Trophoblast cell (in vitro differentiated cells and primary cell): ENCODE measurements around the gene CRX.
A peak's percentile ranks its signal among the peaks of the same experiment; 100 is the strongest.

Experiments
- DNase-seq, 2 donors: peaks; one replicate each; pipeline ENCODE4 v3.0.0-alpha.2; 2016
- H2AFZ ChIP-seq: 2 replicates; pipeline ENCODE4 v1.6.1; 2013; ENCODE audit warnings: low read length, moderate library complexity, mild to moderate bottlenecking; ENCODE audit not compliant: insufficient read depth, poor library complexity
- H2AK5ac ChIP-seq: 2 replicates; pipeline ENCODE4 v1.6.1; 2013; ENCODE audit warnings: mild to moderate bottlenecking, low read length
- H2BK120ac ChIP-seq: 2 replicates; pipeline ENCODE4 v1.6.1; 2013; ENCODE audit warnings: low read length, mild to moderate bottlenecking, moderate library complexity; ENCODE audit not compliant: insufficient read depth, poor library complexity
- H2BK12ac ChIP-seq: 2 replicates; pipeline ENCODE4 v1.6.1; 2013; ENCODE audit warnings: mild to moderate bottlenecking, low read length, moderate library complexity
- H2BK5ac ChIP-seq: 2 replicates; pipeline ENCODE4 v1.6.1; 2013; ENCODE audit warnings: low read length, low read depth, moderate library complexity, mild to moderate bottlenecking; ENCODE audit not compliant: poor library complexity
- H3K14ac ChIP-seq: 2 replicates; pipeline ENCODE4 v1.6.1; 2013; ENCODE audit warnings: mild to moderate bottlenecking, low read length
- H3K18ac ChIP-seq: 2 replicates; pipeline ENCODE4 v1.6.1; 2013; ENCODE audit warnings: mild to moderate bottlenecking, low read length
- H3K23ac ChIP-seq: 2 replicates; pipeline ENCODE4 v1.6.1; 2013; ENCODE audit warnings: low read length
- H3K27ac ChIP-seq: 2 replicates; pipeline ENCODE4 v1.5.1; 2013; ENCODE audit warnings: low read depth, mild to moderate bottlenecking, inconsistent platforms, low read length, moderate library complexity
- H3K27me3 ChIP-seq: 2 replicates; pipeline ENCODE4 v1.6.1; 2013; ENCODE audit warnings: inconsistent platforms, mild to moderate bottlenecking, low read length, moderate library complexity; ENCODE audit not compliant: insufficient read depth
- H3K36me3 ChIP-seq, 2 experiments: 1 replicate in 1 of 2; 2 replicates in 1 of 2; pipeline ENCODE4 v1.6.1; 2013; ENCODE audit warnings: low read length in 2 of 2, mild to moderate bottlenecking in 2 of 2, moderate library complexity in 1 of 2; ENCODE audit not compliant: insufficient read depth in 2 of 2, control insufficient read depth in 1 of 2
- H3K4ac ChIP-seq: 2 replicates; pipeline ENCODE4 v1.6.1; 2013; ENCODE audit warnings: low read depth, mild to moderate bottlenecking, low read length, moderate library complexity
- H3K4me1 ChIP-seq, 2 experiments: 1 replicate in 1 of 2; 2 replicates in 1 of 2; pipeline ENCODE4 v1.6.1; 2013; ENCODE audit warnings: low read length in 2 of 2, mild to moderate bottlenecking in 2 of 2, moderate library complexity in 1 of 2; ENCODE audit not compliant: insufficient read depth in 2 of 2, control insufficient read depth in 1 of 2
- H3K4me2 ChIP-seq: 2 replicates; pipeline ENCODE4 v1.6.1; 2013; ENCODE audit warnings: inconsistent platforms, mild to moderate bottlenecking, low read length, moderate library complexity
- H3K4me3 ChIP-seq: 2 replicates; pipeline ENCODE4 v1.5.1; 2013; ENCODE audit warnings: mild to moderate bottlenecking, low read depth, low read length, inconsistent platforms
- H3K79me1 ChIP-seq: one replicate; pipeline ENCODE4 v1.6.1; 2013; ENCODE audit warnings: low read length
- H3K79me2 ChIP-seq: 2 replicates; pipeline ENCODE4 v1.6.1; 2013; ENCODE audit warnings: low read length, mild to moderate bottlenecking; ENCODE audit not compliant: control insufficient read depth, insufficient read depth, poor library complexity
- H3K9ac ChIP-seq: 2 replicates; pipeline ENCODE4 v1.6.1; 2013; ENCODE audit warnings: mild to moderate bottlenecking, low read length
- H3K9me3 ChIP-seq: 2 replicates; pipeline ENCODE4 v1.6.1; 2013; ENCODE audit warnings: low read depth, mild to moderate bottlenecking, control low read depth, inconsistent platforms, low read length; ENCODE audit not compliant: insufficient read depth
- H4K12ac ChIP-seq: 2 replicates; pipeline ENCODE4 v1.6.1; 2013; ENCODE audit warnings: low read depth, mild to moderate bottlenecking, low read length, moderate library complexity
- H4K8ac ChIP-seq: 2 replicates; pipeline ENCODE4 v1.6.1; 2013; ENCODE audit warnings: low read depth, mild to moderate bottlenecking, low read length, moderate library complexity
- H4K91ac ChIP-seq: one replicate; pipeline ENCODE4 v1.6.1; 2013; ENCODE audit warnings: low read depth, mild to moderate bottlenecking, low read length, moderate library complexity
- WGBS: extraction: QIAGEN DNeasy Blood & Tissue Kit; methylation state at CpG from one replicate; pipeline ENCODE4 v1.1.7; 2013; ENCODE audit warnings: missing lambda C conversion rate; ENCODE audit not compliant: insufficient read length, insufficient coverage; ENCODE audit errors: extremely low coverage; 5-methylcytosine and 5-hydroxymethylcytosine counted together

The CRX gene

GRCh38 chr19:47885067-47885463 lies 63.3 kb downstream of the CRX start:
- no peak overlapping the region for H3K14ac ChIP-seq
- H4K91ac ChIP-seq, result no peak overlapping the region
- no peak overlapping the region for H3K4ac ChIP-seq
- no peak for DNase-seq
- H2AK5ac ChIP-seq, result no peak overlapping the region
- H3K9me3 ChIP-seq, result no peaks in the 10 kb centered on the region
- no peak overlapping the region for H3K27ac ChIP-seq
- H2AFZ ChIP-seq, result no peak overlapping the region
- no peak overlapping the region for H3K4me2 ChIP-seq
- H4K12ac ChIP-seq, result no peak overlapping the region
- no peak overlapping the region for H3K18ac ChIP-seq
- H3K9ac ChIP-seq, result no peak overlapping the region
- no peaks in the 10 kb centered on the region for H3K79me2 ChIP-seq
- H3K4me1 ChIP-seq, result no peaks in the 10 kb centered on the region
- H3K23ac ChIP-seq, result no peak overlapping the region
- H2BK120ac ChIP-seq, result no peak overlapping the region
- no peak overlapping the region for H2BK5ac ChIP-seq
- no peaks in the 10 kb centered on the region for H3K79me1 ChIP-seq
- no CpG with 5 or more reads among the region's 5 CpGs for whole genome bisulfite sequencing
- H3K27me3 ChIP-seq, result no peaks in the 10 kb centered on the region
- H3K4me3 ChIP-seq, result no peak overlapping the region
- H4K8ac ChIP-seq, result no peak overlapping the region
- no peaks in the 10 kb centered on the region for H3K36me3 ChIP-seq
- no peak overlapping the region for H2BK12ac ChIP-seq

- H3K4me1 ChIP-seq, result peaks cover 0 to 2% of the 10 kb centered on the region in 2 experiments
- no peaks in the 10 kb centered on the region for H3K79me2 ChIP-seq
- no peak within 1 kb of the TSS for H3K4me3 ChIP-seq
- no peaks in the 10 kb centered on the region for H3K79me1 ChIP-seq
- DNase-seq, result no peak
- H3K18ac ChIP-seq, result no peak within 1 kb of the TSS
- no peak within 1 kb of the TSS for H2AFZ ChIP-seq
- H2BK120ac ChIP-seq, result no peak within 1 kb of the TSS
- WGBS, result no CpG with 5 or more reads among the region's 12 CpGs
- no peak within 1 kb of the TSS for H3K27ac ChIP-seq
- H3K36me3 ChIP-seq, result no peaks in the 10 kb centered on the region
- H3K4ac ChIP-seq, result no peak within 1 kb of the TSS
- no peak within 1 kb of the TSS for H3K9ac ChIP-seq
- H3K14ac ChIP-seq, result no peak within 1 kb of the TSS
- no peak within 1 kb of the TSS for H4K91ac ChIP-seq
- H2BK5ac ChIP-seq, result no peak within 1 kb of the TSS
- H4K8ac ChIP-seq, result no peak within 1 kb of the TSS
- no peak within 1 kb of the TSS for H3K4me2 ChIP-seq
- H4K12ac ChIP-seq, result no peak within 1 kb of the TSS
- H3K23ac ChIP-seq, result no peak within 1 kb of the TSS
- no peak within 1 kb of the TSS for H2BK12ac ChIP-seq
- H3K9me3 ChIP-seq, result no peaks in the 10 kb centered on the region
- H3K27me3 ChIP-seq, result no peaks in the 10 kb centered on the region
- no peak within 1 kb of the TSS for H2AK5ac ChIP-seq
These were observed 64.3 kb downstream of the CRX start, which contains the start of gene SULT2A1 for GRCh38 chr19:47886010-47886559. Gene SULT2A1 (minus strand): TSS chr19:47886315. CDS start chr19:47886257, 58 bp downstream.

- H2BK120ac ChIP-seq, result peak overlapping the region; percentile 64
- WGBS, result no CpG with 5 or more reads among the region's 7 CpGs
- no peak overlapping the region for H2AK5ac ChIP-seq
- no peaks in the 10 kb centered on the region for H3K9me3 ChIP-seq
- H4K91ac ChIP-seq, result peak overlapping the region; percentile 75
- peaks cover 4 to 10% of the 10 kb centered on the region in 2 experiments for H3K4me1 ChIP-seq
- H3K18ac ChIP-seq, result no peak overlapping the region
- H3K23ac ChIP-seq, result no peak overlapping the region
- H3K79me1 ChIP-seq, result peaks cover 11% of the 10 kb centered on the region
- H2BK12ac ChIP-seq, result no peak overlapping the region
- no peak overlapping the region for H2AFZ ChIP-seq
- no peak overlapping the region for H3K4me2 ChIP-seq
- DNase-seq, result no peak
- H3K36me3 ChIP-seq, result no peaks in the 10 kb centered on the region
- no peak overlapping the region for H3K9ac ChIP-seq
- no peak overlapping the region for H4K12ac ChIP-seq
- H3K4ac ChIP-seq, result no peak overlapping the region
- H3K14ac ChIP-seq, result no peak overlapping the region
- H3K27ac ChIP-seq, result peak overlapping the region; percentile 91
- H3K27me3 ChIP-seq, result no peaks in the 10 kb centered on the region
- no peaks in the 10 kb centered on the region for H3K79me2 ChIP-seq
- H2BK5ac ChIP-seq, result peak overlapping the region; percentile 87
- H4K8ac ChIP-seq, result no peak overlapping the region
- H3K4me3 ChIP-seq, result no peak overlapping the region
These were observed 69.3 kb downstream of the CRX start for GRCh38 chr19:47890865-47891621.

GRCh38 chr19:47891622-47891922 lies 69.8 kb downstream of the CRX start:
- no peak overlapping the region for H3K9ac ChIP-seq
- no peak for DNase-seq
- no CpG with 5 or more reads among the region's 2 CpGs for WGBS
- no peak overlapping the region for H2BK12ac ChIP-seq
- H3K36me3 ChIP-seq, result no peaks in the 10 kb centered on the region
- H2AFZ ChIP-seq, result no peak overlapping the region
- no peak overlapping the region for H3K4me3 ChIP-seq
- no peaks in the 10 kb centered on the region for H3K9me3 ChIP-seq
- no peak overlapping the region for H3K23ac ChIP-seq
- peak overlapping the region; percentile 87 for H2BK5ac ChIP-seq
- H3K79me1 ChIP-seq, result peaks cover 11% of the 10 kb centered on the region
- H2AK5ac ChIP-seq, result no peak overlapping the region
- H2BK120ac ChIP-seq, result peak overlapping the region; percentile 29
- no peak overlapping the region for H4K12ac ChIP-seq
- H3K18ac ChIP-seq, result no peak overlapping the region
- H3K4me1 ChIP-seq, result peaks cover 4 to 10% of the 10 kb centered on the region in 2 experiments
- H3K14ac ChIP-seq, result no peak overlapping the region
- H4K8ac ChIP-seq, result no peak overlapping the region
- H3K4ac ChIP-seq, result no peak overlapping the region
- peak overlapping the region; percentile 75 for H4K91ac ChIP-seq
- no peaks in the 10 kb centered on the region for H3K79me2 ChIP-seq
- no peaks in the 10 kb centered on the region for H3K27me3 ChIP-seq
- H3K27ac ChIP-seq, result peak overlapping the region; percentile 91
- no peak overlapping the region for H3K4me2 ChIP-seq
